ENCODE data around the gene TSPAN19.
"Not testable (repeated sequence)": the region's sequence is repeated elsewhere in the genome, so short reads cannot be mapped to it uniquely, and the experiment has no call there.

TSPAN19 gene

GRCh38 chr12:85036234-85036707, at the start of gene TSPAN19, which contains the start of gene LRRIQ1:
Gene TSPAN19 (minus strand): TSS chr12:85036277. CDS start chr12:85029946, 6,331 bp downstream.
Gene LRRIQ1 (plus strand): TSS chr12:85036351. CDS start chr12:85038177, 1,826 bp downstream.
- DNase-seq: no peak

GRCh38 chr12:85085066-85085465, 49.0 kb upstream of the TSPAN19 start:
- no peak for DNase-seq

- no peak for DNase-seq
Observed at GRCh38 chr12:85076688-85077430, 40.8 kb upstream of the TSPAN19 start.

- DNase-seq: no peak
Observed at GRCh38 chr12:85072826-85073225, 36.7 kb upstream of the TSPAN19 start.

DNA sequence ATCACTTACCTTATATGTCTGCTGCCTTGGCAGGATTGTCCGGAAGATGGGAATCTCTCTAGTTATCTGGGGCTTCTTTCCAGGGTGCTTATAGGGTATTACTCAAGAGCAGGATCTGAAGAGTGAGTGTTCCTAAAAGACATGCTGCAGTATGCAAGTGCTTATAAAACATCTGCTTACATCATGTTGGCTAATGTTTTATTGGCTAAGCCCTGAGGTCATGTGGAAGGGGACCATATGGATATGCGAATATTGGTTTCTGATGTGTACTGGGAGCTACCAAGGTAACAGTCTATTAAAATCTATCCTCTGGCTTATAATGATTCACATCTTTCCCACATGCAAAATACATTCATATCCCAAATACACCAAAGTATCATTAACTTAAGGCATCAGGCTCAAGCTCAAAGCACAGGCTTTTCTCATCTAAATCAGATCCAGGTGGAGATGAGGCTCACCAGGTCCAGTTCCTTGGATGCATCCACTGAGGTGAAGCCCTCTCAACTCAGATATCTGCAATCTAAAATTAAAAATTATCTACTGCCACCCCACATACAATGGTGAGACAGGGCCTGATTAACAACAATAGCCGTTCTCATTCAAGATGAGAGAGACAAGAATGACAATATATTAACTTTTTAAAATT, 29.9 kb upstream of the TSPAN19 start:
- no peak for DNase-seq

- DNase-seq: no peak
Observed at GRCh38 chr12:85060916-85061315, 24.8 kb upstream of the TSPAN19 start.

DNA sequence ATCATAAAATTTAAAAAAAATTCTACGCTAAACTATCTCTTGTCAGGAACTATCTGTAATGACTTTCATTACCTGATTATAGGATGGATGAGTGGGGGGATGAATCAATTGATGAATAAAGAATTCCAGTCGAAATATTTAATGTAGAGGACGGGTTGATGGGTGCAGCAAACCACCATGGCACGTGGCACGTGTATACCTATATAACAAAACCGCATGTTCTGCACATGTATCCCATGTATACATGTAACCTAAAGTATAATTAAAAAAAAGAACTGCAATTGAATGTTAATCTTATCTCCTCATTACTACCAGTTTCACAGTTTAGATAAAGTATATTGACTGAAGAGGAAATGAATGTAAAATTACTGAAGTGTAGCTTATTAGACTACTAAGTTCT, 23.5 kb upstream of the TSPAN19 start:
- no peak for DNase-seq

DNA sequence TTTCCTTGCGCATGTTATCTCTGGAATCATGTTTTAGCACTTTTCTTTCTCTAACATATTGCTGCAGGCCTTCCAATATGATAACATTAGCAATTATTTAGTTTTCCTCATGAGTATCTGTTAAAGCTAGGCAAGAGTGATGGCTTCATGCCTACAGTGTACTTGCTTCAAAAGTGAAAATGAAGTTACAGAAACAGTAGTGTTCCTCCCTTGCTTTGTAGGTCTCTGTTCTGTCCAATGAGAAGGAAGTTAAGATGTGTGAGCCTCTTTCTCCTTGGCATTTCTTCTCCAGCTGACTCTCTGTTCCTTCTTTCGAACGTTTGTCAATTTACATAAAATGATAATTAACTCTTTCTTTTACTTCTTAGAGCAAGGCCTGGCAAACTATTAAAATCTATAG, 22.3 kb upstream of the TSPAN19 start:
- no peak for DNase-seq

- no peak for DNase-seq
Observed at GRCh38 chr12:85057370-85057963, 21.4 kb upstream of the TSPAN19 start.

DNA sequence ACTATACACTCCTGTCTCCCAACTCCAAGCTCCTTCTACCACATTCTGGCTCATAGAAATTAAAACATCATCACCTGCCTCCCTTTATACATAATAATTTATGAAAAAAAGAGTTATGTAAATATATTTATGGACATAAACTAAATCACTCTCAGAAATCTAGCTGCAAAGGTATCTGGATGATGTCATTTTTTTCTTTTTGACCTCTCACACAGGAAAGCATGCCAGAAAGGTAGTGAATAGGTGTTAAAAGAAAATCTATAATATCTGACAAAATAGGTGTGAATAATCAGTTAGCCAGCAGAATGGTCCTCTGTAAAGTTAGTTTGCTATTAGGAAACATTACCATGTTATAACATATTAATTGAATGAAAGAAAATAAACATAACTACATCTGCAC, 7.8 kb upstream of the TSPAN19 start:
- no peak for DNase-seq

DNA sequence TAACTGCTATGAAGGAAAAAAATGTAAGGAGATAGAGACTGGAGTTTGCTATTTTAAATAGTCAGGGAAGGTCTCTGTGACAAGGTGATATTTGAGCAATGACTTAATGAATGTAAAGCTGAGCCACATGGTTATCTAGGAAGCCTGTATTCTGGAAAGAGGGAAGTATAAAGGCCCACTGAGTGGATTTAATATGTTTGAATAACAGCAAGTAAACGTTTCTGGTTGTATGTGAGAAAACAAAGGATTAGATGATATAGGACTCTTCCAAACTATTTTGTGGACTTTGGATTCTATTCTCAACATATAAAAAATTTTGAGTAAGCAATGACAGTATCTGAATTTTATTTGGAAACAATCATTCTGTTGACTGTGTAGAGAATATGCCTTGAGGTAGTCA, 5.3 kb upstream of the TSPAN19 start:
- DNase-seq: no peak

GRCh38 chr12:85036733-85037132, 656 bp upstream of the TSPAN19 start:
- no peak for DNase-seq

DNA sequence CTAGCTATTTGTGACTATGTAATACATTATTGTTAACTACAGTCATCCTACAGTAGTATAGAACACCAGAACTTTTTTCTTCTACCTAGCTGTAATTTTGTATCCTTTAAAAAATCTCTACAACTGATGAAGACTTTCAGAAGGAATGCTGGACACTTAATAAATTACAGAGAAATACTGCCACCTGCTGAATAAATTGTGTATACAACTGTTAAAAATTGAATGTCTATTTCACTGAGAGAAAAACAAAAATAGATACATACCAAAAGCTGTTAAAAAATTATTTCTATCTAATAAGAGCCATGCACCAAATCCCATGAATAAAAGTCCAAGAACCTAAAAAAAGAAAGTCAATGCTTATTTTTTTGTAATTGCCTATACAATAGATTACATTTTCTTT, 6.6 kb downstream of the TSPAN19 start:
- no peak for DNase-seq

DNA sequence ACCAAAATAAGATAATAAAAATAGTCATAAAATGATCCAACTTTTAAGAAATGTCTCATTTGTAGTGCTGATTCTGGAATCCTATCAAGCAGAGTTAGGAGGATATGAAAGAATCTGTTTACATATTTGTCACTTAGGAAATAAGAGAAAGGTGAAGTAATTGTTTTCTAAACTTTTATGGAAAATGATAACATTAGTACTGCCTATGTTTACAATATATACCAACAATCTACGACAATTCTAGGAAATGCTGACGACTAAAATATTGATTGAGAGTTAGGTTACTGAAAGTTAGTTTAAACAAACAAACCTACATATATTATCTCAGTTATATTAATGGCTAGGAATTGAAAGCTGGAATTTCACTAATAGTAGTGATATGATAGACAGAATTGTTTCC, 18.0 kb downstream of the TSPAN19 start:
- no peak for DNase-seq

GRCh38 chr12:85017618-85018017, 18.5 kb downstream of the TSPAN19 start:
- no peak for DNase-seq

DNA sequence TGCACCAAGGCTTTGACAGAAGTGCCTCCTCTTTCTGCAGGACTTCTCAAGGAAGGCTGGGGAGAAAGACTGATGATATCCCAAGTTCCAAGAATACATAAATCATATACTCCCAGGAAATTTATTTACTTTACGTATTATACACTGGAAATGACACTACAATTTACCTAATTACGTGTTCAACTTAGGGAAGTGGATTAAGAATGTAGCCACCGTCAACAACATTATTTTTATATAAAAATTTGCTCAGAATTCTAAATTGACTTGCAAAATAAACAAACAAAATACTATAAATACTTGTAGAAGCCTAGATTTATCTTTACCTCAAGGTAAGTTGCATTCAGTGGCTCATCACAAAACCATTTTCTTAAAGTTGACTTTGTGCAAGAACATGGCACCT, 18.9 kb downstream of the TSPAN19 start:
- no peak for DNase-seq

DNA sequence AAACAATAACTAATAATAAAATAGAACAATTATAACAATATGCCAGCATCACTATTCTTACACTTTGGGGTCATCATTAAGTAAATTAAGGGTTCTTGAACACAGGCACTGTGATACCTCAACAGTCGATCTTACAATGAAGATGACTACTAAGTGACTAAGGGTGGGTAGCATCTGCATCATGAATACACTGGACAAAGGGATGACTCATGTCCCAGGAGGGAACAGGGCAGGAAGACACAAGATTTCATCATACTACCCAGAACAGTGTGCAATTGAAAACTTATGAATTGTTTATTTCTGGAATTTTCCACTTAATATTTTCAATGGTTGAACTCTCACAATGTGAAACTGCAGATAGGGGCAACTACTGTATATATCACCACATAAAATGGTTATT, 19.7 kb downstream of the TSPAN19 start:
- DNase-seq: no peak

- DNase-seq: no peak
Observed at GRCh38 chr12:85007836-85008235, 28.2 kb downstream of the TSPAN19 start.

- DNase-seq: no peak
Observed at GRCh38 chr12:85006206-85006605, 29.9 kb downstream of the TSPAN19 start.

DNA sequence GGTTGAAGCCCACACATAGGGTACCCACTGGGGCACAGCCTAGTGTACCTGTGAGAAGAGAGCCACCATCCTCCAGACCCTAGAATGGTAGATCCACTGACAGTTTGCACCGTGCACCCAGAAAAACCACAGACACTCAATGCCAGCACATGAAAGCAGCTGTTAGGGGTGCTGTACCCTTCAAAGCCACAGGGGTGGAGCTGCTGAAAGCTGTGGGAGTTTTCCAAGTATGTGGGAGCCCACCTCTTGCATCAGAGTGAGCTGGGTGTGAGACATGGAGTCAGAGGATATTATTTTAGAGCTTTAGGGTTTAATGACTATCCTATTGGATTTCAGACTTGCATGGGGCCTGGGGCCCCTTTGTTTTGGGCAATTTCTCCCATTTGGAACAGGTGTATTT, 30.5 kb downstream of the TSPAN19 start:
- DNase-seq: no peak

GRCh38 chr12:85005047-85005446, 31.0 kb downstream of the TSPAN19 start:
- DNase-seq: not testable (repeated sequence)

DNA sequence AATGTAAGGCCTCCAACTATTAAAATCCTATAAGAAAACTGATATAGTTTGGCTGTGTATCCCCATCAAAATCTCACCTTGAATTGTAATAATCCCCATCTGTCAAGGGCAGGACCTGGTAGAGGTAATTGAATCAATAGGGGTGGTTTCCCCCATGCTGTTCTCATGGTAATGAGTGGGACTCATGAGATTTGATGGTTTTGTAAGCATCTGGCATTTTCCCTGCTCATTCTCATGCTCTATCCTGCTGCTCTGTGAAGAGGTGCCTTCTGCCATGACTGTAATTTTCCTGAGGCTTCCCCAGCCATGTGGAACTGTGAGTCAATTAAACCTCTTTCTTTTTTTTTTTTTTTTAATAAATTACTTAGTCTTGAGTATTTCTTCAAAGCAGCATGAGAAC, 31.9 kb downstream of the TSPAN19 start:
- DNase-seq: no peak

DNA sequence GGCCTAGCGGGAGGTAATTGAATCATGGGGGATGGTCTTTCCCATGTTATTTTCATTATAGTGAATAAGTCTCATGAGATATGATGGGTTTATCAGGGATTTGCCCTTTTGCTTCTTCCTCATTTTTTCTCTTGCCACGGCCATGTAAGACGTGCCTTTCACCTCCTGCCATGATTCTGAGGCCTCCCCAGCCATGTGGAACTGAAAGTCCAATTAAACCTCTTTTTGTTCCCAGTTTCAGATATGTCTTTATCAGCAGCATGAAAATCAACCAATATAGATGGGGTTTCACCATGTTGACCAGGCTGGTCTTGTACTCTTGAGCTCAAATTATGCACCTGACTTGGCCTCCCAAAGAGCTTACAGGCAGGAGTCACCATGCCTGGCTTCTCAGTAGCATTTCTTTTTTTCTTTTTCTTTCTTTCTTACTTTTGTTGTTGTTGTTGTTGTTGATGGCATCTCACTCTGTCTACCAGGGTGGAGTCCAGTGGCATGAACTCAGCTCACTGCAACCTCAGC, 33.2 kb downstream of the TSPAN19 start:
- no peak for DNase-seq

DNA sequence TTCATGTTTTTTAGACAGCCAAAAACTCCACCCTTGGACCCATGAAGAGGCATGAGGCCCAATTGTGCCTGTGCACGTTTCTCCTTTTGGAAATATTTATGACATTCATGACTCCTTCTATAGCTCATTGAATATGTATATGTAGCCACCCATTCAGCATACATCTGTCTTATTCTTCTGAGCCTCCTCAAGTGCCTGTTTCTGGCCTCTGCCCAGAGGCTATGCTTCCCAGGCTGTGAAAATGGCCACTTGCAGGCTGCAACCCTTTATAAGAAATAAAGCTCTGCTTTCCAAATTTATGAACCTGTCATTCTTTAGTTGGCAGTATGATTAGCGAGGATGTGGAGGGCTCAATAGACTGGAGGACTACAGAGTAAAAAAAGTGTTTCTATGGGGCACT, 35.3 kb downstream of the TSPAN19 start:
- no peak for DNase-seq

Measured in CD4-positive, alpha-beta T cell treated with Interleukin-6 for 4 hours (primary cell).